SU-DHL-6 (cell line): ENCODE data around the gene CCDC169.

ENCODE experiments used
- CTCF ChIP-seq: fragments of 200-600 bp; sonication (generic); IDR thresholded peaks from one replicate; pipeline ENCODE4 v1.5.1; 2017; ENCODE audit warnings: antibody characterized with exemption, mild to moderate bottlenecking, low read length, moderate library complexity; ENCODE audit not compliant: insufficient read depth, poor library complexity, severe bottlenecking
- EZH2phosphoT487 ChIP-seq: fragments of 200-600 bp; sonication (generic), shearing (Covaris generic); conservative IDR thresholded peaks from 2 replicates; pipeline ENCODE4 v1.6.1; 2018; ENCODE audit warnings: mild to moderate bottlenecking, antibody characterized with exemption, low read length, moderate library complexity, mixed read lengths

- TF ChIP-seq CTCF = no peak
- TF ChIP-seq EZH2phosphoT487 = no peak
These were observed 83.3 kb downstream of the CCDC169 start, which contains the start of gene SOHLH2 for GRCh38 chr13:36214163-36214921.
